Activated CD8-positive, alpha-beta memory T cell treated with anti-CD3 and anti-CD28 coated beads, Interleukin-2, amount 50 U/mL, for 24 hours (primary cell): ENCODE measurements around the gene CAMK2N1.
"Not testable (repeated sequence)": the region's sequence is repeated elsewhere in the genome, so short reads cannot be mapped to it uniquely, and the experiment has no call there.

Experiments used
- DNase-seq: peaks from one replicate; pipeline ENCODE4 v3.0.0-alpha.2; 2020; ENCODE audit errors: extremely low read depth

Gene CAMK2N1

GRCh38 chr1:20496725-20497383 lies 10.8 kb upstream of the CAMK2N1 start:
- not testable (repeated sequence) for DNase-seq

GRCh38 chr1:20496241-20496661 lies 10.2 kb upstream of the CAMK2N1 start:
- no peak for DNase-seq

GRCh38 chr1:20495661-20496060 lies 9.7 kb upstream of the CAMK2N1 start:
- DNase-seq: no peak

GRCh38 chr1:20494609-20495311 lies 8.8 kb upstream of the CAMK2N1 start:
- DNase-seq: no peak

GRCh38 chr1:20493839-20494608 lies 8.0 kb upstream of the CAMK2N1 start:
- peak; percentile 53 for DNase-seq

GRCh38 chr1:20493309-20493708 lies 7.3 kb upstream of the CAMK2N1 start:
- DNase-seq: no peak

- DNase-seq: no peak
Observed at GRCh38 chr1:20492751-20493150, 6.7 kb upstream of the CAMK2N1 start.

GRCh38 chr1:20491866-20492265 lies 5.9 kb upstream of the CAMK2N1 start:
- no peak for DNase-seq

GRCh38 chr1:20491178-20491577 lies 5.2 kb upstream of the CAMK2N1 start:
- no peak for DNase-seq

GRCh38 chr1:20487236-20487590 lies 1.2 kb upstream of the CAMK2N1 start:
- no peak for DNase-seq

GRCh38 chr1:20486457-20487235 lies 636 bp upstream of the CAMK2N1 start:
- no peak for DNase-seq

GRCh38 chr1:20484519-20485462 lies 1.2 kb downstream of the CAMK2N1 start:
- no peak for DNase-seq

- DNase-seq: no peak
Observed at GRCh38 chr1:20483833-20484518, 2.0 kb downstream of the CAMK2N1 start.

GRCh38 chr1:20483098-20483832 lies 2.7 kb downstream of the CAMK2N1 start:
- no peak for DNase-seq

GRCh38 chr1:20481643-20482498 lies 4.1 kb downstream of the CAMK2N1 start:
- no peak for DNase-seq

- no peak for DNase-seq
Observed at GRCh38 chr1:20480951-20481617, 4.9 kb downstream of the CAMK2N1 start.

- no peak for DNase-seq
Observed at GRCh38 chr1:20480243-20480944, 5.6 kb downstream of the CAMK2N1 start.
